HG03575 (cell line): Measurements from ENCODE around the gene RARG.

Experiments
- ATAC-seq: cut with Tn5 transposase; IDR thresholded peaks from one replicate; pipeline ENCODE4 v1.9.1; 2021; ENCODE audit not compliant: unreplicated experiment, insufficient number of reproducible peaks, low FRiP score; ENCODE audit errors: extremely low read depth

Gene RARG

GRCh38 chr12:53251477-53252348, 19.7 kb upstream of the RARG start:
- ATAC-seq = no peak

- ATAC-seq = no peak
These were observed 13.3 kb upstream of the RARG start for GRCh38 chr12:53245286-53245685.

- no peak for ATAC-seq
These were observed 12.3 kb upstream of the RARG start for GRCh38 chr12:53244337-53244736.

- no peak for ATAC-seq
These were observed 9.8 kb upstream of the RARG start for GRCh38 chr12:53241623-53242412.

- no peak for ATAC-seq
These were observed 7.7 kb upstream of the RARG start for GRCh38 chr12:53239643-53240258.

- ATAC-seq = no peak
These were observed 4.6 kb upstream of the RARG start for GRCh38 chr12:53236443-53237111.

GRCh38 chr12:53235742-53236442, 3.9 kb upstream of the RARG start:
- no peak for ATAC-seq

- no peak for ATAC-seq
These were observed 3.2 kb upstream of the RARG start for GRCh38 chr12:53235164-53235563.

- ATAC-seq = no peak
These were observed 2.4 kb upstream of the RARG start for GRCh38 chr12:53234271-53234914.

GRCh38 chr12:53233671-53234121, 1.7 kb upstream of the RARG start:
- no peak for ATAC-seq

GRCh38 chr12:53232646-53233461, 845 bp upstream of the RARG start:
- ATAC-seq = no peak

GRCh38 chr12:53231671-53231920, 413 bp downstream of the RARG start:
- no peak for ATAC-seq

- ATAC-seq = no peak
These were observed 1.7 kb downstream of the RARG start for GRCh38 chr12:53230108-53230845.

- no peak for ATAC-seq
These were observed 2.6 kb downstream of the RARG start for GRCh38 chr12:53229454-53229853.

- ATAC-seq = no peak
These were observed 4.2 kb downstream of the RARG start for GRCh38 chr12:53227836-53228235.

GRCh38 chr12:53227341-53227740, 4.7 kb downstream of the RARG start:
- no peak for ATAC-seq

- ATAC-seq = no peak
These were observed 5.2 kb downstream of the RARG start for GRCh38 chr12:53226815-53227214.
